ENCODE data around the gene APOL3.

GRCh38 chr22:36110306-36110881 lies 50.2 kb downstream of the APOL3 start:
- TF ChIP-seq EZH2phosphoT487 (IDR thresholded peaks at IDR 0.05; ENCODE audit: low read depth, severe bottlenecking, unreplicated experiment) (no peak), CTCF (IDR thresholded peaks at IDR 0.05; ENCODE audit: poor library complexity) (no peak)

All from hepatocyte (in vitro differentiated cells).